Heart right ventricle (tissue), 16 donors: ENCODE results near the gene CYTH1. TPM values are rescaled to one million over a fixed set of nuclear protein-coding genes. Genes with fewer than 3 reads are reported as not detected.

ENCODE experiments used
- ATAC-seq, 8 donors: fragments of 200-7000 bp; cut with Tn5 transposase; one replicate each; pipeline ENCODE4 v1.9.1; 2020; ENCODE audit warnings: mild to moderate bottlenecking in 8 of 8, moderate library complexity in 8 of 8, moderate number of reproducible peaks in 1 of 8
- DNase-seq, 2 donors: peaks; one replicate each; pipeline ENCODE4 v3.0.0-alpha.2; 2020
- H3K27ac ChIP-seq, 10 donors: fragments of 200-600 bp; sonication (generic) in 2 of 10; one replicate each; pipeline versions ENCODE4 v1.5.0 to v1.8.0; 2020 to 2022; ENCODE audit warnings: mild to moderate bottlenecking in 3 of 10
- H3K27me3 ChIP-seq, 7 donors: fragments of 200-600 bp; one replicate each; pipeline ENCODE4 v1.8.0; 2021 to 2022; ENCODE audit warnings: mild to moderate bottlenecking in 2 of 7
- H3K36me3 ChIP-seq, 9 donors: fragments of 200-600 bp; sonication (generic) in 1 of 9; one replicate each; pipeline versions ENCODE4 v1.5.0 to v1.8.0; 2020 to 2022; ENCODE audit warnings: mild to moderate bottlenecking in 2 of 9
- H3K4me1 ChIP-seq, 9 donors: fragments of 200-600 bp; sonication (generic) in 1 of 9; one replicate each; pipeline versions ENCODE4 v1.5.0 to v1.8.0; 2020 to 2022; ENCODE audit warnings: mild to moderate bottlenecking in 4 of 9
- H3K4me3 ChIP-seq, 10 donors: fragments of 200-600 bp; sonication (generic) in 2 of 10; one replicate each; pipeline versions ENCODE4 v1.5.0 to v1.8.0; 2020 to 2022; ENCODE audit warnings: mild to moderate bottlenecking in 7 of 10, moderate library complexity in 2 of 10
- H3K9me3 ChIP-seq, 11 donors: fragments of 200-600 bp in 10 of 11; sonication (generic) in 2 of 11; one replicate each; pipeline versions ENCODE4 v1.5.0 to v1.8.0; 2013 to 2022; ENCODE audit warnings: mild to moderate bottlenecking in 2 of 11, control low read depth in 1 of 11, moderate library complexity in 1 of 11
- WGBS, 2 donors: extraction: QIAGEN DNeasy Blood & Tissue Kit; methylation state at CpG; one replicate each; pipeline ENCODE4 v1.1.7; 2013; ENCODE audit warnings: inconsistent platforms in 1 of 2; 5-methylcytosine and 5-hydroxymethylcytosine counted together
- intact Hi-C, 10 donors: fragments of 100-400 bp; cut with DNase I; formaldehyde crosslinking; loops; one replicate each; pipeline versions ENCODE4 v1.11.1 to v1.14.2; 2022
- polyA plus RNA-seq, 2 donors: library from polyadenylated mRNA; stranded (reverse); fragments of 200-250 nt; gene quantifications; one replicate each; pipeline ENCODE4 v1.2.3, GENCODE V29; 2013
- total RNA-seq, 10 donors: library from RNA; stranded (reverse); fragmentation: NEBNext Ultra II Directional in 3 of 10; extraction: Animal tissue kit (Norgen Biotek cat#: 25700) in 3 of 10; gene quantifications; one replicate each; pipeline versions ENCODE4 v1.2.1 to v1.2.4, GENCODE V29; 2021 to 2023
- TF ChIP-seq, protein P1 (sequence below), 9 donors: fragments of 200-600 bp; sonication (generic) in 2 of 9; IDR thresholded peaks; one replicate each; pipeline versions ENCODE4 v1.5.0 to v1.8.0; 2021 to 2022; ENCODE audit warnings: antibody characterized with exemption in 9 of 9, mild to moderate bottlenecking in 5 of 9, moderate library complexity in 1 of 9
- donor health status: Arrhythmogenic right ventricular cardiomyopathy.
- donor health status: ischemic (EF 13 %, LVEDD 7.1; RV severe dilation, severe dysfunction).
- donor health status: healthy with polysubstance abuse.
- donor health status: DM: no; HTN: yes; CAD: no.
- donor health status: DM: no; HTN: no; CAD: no.
- donor health status: ischemic (EF 25% LVEDD 6.9; RV normal size, moderate dysfunction).
- donor health status: ischemic (EF 25% LVEDD 5.7; RV mildly dilated, moderate dysfunction).
- donor health status: healthy.
- donor health status: DM: yes; HTN: yes; CAD: no.
- donor health status: Ischemic cardiomyopathy.
- donor health status: ischemic (EF 35%, LVEDD 5.7; RV mildly dilated, moderate dysfunction).
- donor health status: nonischemic (EF 11% LVEDD 7.7; RV severe dilation, severe dysfunction).
- donor health status: DM: yes; HTN: yes; CAD: no.
- donor health status: PGD.
- donor health status: ischemic (EF 29% LVEDD 5.4; RV normal size, mild dysfunction).
- donor health status: nonischemic (EF 23%, LVEDD 6.1; RV moderate dilation, normal function).

The CYTH1 gene
- total and polyA plus RNA-seq, 12 donors = 22.3 to 46.9 (median 32.5) TPM

DNA sequence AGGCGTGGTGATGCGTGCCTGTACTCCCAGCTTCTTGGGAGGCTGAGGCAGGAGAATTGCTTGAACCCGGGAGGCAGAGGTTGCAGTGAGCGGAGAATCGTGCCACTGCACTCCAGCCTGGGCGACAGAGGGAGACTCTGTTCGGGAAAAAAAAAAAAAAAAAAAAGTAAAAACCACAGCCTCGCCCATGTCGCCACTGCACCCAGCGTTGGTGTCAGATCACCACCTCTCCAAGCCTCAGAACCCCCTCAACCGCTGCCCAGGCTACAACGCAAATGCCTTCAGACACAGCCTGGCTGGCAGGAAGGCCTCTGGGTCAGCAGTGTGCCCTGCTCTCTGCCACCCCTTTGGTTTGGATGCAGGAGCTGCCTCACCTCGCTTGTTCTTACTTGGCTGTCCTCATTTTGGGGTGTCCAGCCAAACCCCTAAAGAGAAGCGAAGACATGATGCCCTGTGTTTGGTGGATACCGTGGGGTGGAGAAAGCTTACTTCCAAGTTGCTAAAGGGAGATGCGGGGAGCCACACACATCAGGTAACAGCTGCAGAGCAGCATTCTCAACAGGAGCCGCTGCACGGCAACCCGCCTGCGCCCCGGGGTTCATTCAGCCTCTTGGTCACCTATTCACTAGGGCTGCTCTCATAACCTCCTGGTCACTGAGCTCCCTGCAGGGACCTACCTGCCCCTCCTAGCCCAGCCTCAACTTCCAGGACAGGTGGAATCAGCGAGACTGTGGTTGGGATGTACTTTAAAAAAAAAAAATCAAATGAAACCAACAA is 13.0 kb upstream of the CYTH1 start:
- H3K4me1 ChIP-seq = peaks cover 3 to 64% (median 37%) of the 10 kb centered on the region in 9 donors
- 96 to 98% methylated on average over 22 of the region's 22 CpGs for WGBS, 2 donors
- ATAC-seq = no peak

DNA sequence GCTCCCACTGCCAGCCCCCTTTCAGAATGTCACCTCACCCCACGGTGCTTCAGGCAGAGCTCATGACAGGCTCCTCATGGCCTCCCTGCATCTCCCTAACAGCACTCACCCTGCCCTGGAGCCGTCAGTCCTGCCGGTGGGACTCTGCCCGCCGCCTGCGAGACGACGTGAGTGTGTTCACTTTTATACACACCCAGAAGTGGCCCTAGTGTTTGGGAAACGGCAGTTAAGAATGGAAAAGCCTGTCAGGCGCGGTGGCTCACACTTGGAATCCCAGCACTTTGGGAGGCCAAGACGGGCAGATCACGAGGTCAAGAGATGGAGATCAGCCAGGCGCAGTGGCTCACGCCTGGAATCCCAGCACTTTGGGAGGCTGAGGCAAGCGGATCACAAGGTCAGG is 12.3 kb upstream of the CYTH1 start:
- H3K4me1 ChIP-seq = peaks cover 3 to 70% (median 44%) of the 10 kb centered on the region in 9 donors
- DNase-seq = no peak
- intact Hi-C loops = loop anchor here in 1 of 10 donors (10.0 kb wide), 1 partner anchor 300 kb away; no protein-coding TSS in a partner anchor
- ATAC-seq = no peak
- 78 to 85% methylated on average over 16 of the region's 16 CpGs for WGBS, 2 donors
- H3K27ac ChIP-seq = peak overlapping the region in 1 of 10 donors; percentile 15
- H3K4me3 ChIP-seq = no peak overlapping the region
- no peaks in the 10 kb centered on the region for H3K9me3 ChIP-seq
- peaks cover 0 to 67% (median 29%) of the 10 kb centered on the region in 9 donors for H3K36me3 ChIP-seq
- TF ChIP-seq, protein P1, sequence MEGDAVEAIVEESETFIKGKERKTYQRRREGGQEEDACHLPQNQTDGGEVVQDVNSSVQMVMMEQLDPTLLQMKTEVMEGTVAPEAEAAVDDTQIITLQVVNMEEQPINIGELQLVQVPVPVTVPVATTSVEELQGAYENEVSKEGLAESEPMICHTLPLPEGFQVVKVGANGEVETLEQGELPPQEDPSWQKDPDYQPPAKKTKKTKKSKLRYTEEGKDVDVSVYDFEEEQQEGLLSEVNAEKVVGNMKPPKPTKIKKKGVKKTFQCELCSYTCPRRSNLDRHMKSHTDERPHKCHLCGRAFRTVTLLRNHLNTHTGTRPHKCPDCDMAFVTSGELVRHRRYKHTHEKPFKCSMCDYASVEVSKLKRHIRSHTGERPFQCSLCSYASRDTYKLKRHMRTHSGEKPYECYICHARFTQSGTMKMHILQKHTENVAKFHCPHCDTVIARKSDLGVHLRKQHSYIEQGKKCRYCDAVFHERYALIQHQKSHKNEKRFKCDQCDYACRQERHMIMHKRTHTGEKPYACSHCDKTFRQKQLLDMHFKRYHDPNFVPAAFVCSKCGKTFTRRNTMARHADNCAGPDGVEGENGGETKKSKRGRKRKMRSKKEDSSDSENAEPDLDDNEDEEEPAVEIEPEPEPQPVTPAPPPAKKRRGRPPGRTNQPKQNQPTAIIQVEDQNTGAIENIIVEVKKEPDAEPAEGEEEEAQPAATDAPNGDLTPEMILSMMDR (IDR thresholded peaks at IDR 0.05) = no peak
- H3K27me3 ChIP-seq = no peaks in the 10 kb centered on the region

More for the DNA sequence above, 13.0 kb upstream of the CYTH1 start:
- Histone ChIP-seq H3K4me3 (no peak overlapping the region), H3K27ac (peak overlapping the region in 1 of 10 donors; percentile 70), H3K9me3 (no peaks in the 10 kb centered on the region), H3K36me3 (peaks cover 0 to 71% (median 32%) of the 10 kb centered on the region in 9 donors), H3K27me3 (no peaks in the 10 kb centered on the region)
- no peak for DNase-seq
- TF ChIP-seq, protein P1 (IDR thresholded peaks at IDR 0.05) = no peak
- intact Hi-C loops = loop anchor here in 8 of 10 donors (5.0 to 10.0 kb wide), 4 partner anchors 78 to 300 kb away; no protein-coding TSS in a partner anchor

DNA sequence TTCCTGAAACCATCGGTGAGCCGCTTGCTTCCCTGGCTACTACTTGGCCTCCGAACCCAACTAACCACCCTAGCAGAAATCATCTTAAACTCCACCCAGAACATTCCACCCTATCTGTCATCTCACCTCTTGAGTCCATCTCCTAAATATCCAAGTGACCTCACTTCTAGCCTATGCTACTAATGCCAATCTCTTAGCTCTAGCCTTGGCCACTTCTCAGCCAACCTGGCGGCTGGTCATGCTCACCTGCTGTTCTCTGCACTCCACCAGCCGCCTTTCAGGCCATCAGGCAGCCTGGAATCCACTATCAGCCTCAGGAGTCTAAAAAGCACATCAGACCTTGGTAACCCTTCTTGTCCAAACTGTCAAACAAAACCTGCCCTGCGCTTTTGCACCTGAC is 11.9 kb upstream of the CYTH1 start:
- Histone ChIP-seq H3K4me1 (peaks cover 3 to 75% (median 48%) of the 10 kb centered on the region in 9 donors), H3K4me3 (no peak overlapping the region), H3K36me3 (peaks cover 0 to 63% (median 25%) of the 10 kb centered on the region in 9 donors), H3K27ac (peak overlapping the region in 1 of 10 donors; percentile 15), H3K27me3 (no peaks in the 10 kb centered on the region), H3K9me3 (no peaks in the 10 kb centered on the region)
- ATAC-seq (no peak), DNase-seq (no peak)
- intact Hi-C loops = loop anchor here in 1 of 10 donors (10.0 kb wide), 1 partner anchor 299 kb away; no protein-coding TSS in a partner anchor
- TF ChIP-seq, protein P1 (IDR thresholded peaks at IDR 0.05) = no peak
- 89 to 90% methylated on average over 6 of the region's 6 CpGs for WGBS, 2 donors

DNA sequence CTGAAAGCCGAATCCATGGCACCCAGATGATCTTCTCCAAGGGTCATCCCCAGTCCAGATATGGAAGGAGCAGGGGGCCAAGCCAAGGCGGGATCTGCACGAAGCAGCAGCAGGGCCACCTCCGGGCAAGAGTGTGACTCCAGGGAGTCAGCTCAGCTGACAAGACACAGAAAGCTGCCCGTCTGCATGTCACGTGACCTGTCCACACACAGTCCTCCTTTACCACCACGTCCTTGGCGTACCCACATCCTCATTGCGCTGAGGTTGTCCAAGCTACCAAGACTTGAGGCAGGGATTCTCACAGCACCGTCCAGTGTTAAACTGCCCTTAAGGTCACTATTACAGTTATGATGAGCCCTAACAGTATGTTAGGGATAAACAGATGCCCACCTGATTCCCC is 11.3 kb upstream of the CYTH1 start:
- Histone ChIP-seq H3K4me3 (no peak overlapping the region), H3K36me3 (peaks cover 0 to 58% (median 19%) of the 10 kb centered on the region in 9 donors), H3K9me3 (no peaks in the 10 kb centered on the region), H3K4me1 (peaks cover 3 to 80% (median 46%) of the 10 kb centered on the region in 9 donors), H3K27ac (no peak overlapping the region), H3K27me3 (no peaks in the 10 kb centered on the region)
- TF ChIP-seq, protein P1 (IDR thresholded peaks at IDR 0.05) = no peak
- intact Hi-C loops = loop anchor here in 1 of 10 donors (10.0 kb wide), 1 partner anchor 299 kb away; no protein-coding TSS in a partner anchor
- ATAC-seq = no peak
- DNase-seq = no peak
- 85% methylated on average over 10 of the region's 10 CpGs for WGBS, 2 donors
